ENCODE measurements around the gene FBXW8. TPM values are rescaled to one million over a fixed set of nuclear protein-coding genes. Genes with fewer than 3 reads are reported as not detected.
A peak's percentile ranks its signal among the peaks of the same experiment; 100 is the strongest.

Gene FBXW8
- total RNA-seq, 1 experiment from 2014 or later = 15.3 TPM

- no peaks in the 10 kb centered on the region for H3K23me2 ChIP-seq (ENCODE audit: insufficient read length, low read depth, low read length, poor library complexity, severe bottlenecking)
- H3K36me3 Mint-ChIP-seq (ENCODE audit: insufficient read depth in 1 of 3, low read depth in 3 of 3) = peaks cover 12 to 30% (median 25%) of the 10 kb centered on the region in 3 experiments; a peak in 6 of 7 replicates
- no peak overlapping the region for H3K4ac ChIP-seq (ENCODE audit: low read depth, low read length)
- H3T11ph ChIP-seq (ENCODE audit: low read length) = no peak overlapping the region
- no peak overlapping the region for H3K56ac ChIP-seq (ENCODE audit: insufficient read length, low read depth, low read length)
- peak overlapping the region in 1 of 3 experiments; percentile 24; a peak in 2 of 7 replicates for H3K27ac Mint-ChIP-seq
- no CpG with 5 or more reads among the region's 5 CpGs for WGBS (ENCODE audit: extremely low coverage, insufficient read length, low lambda C conversion rate)
- no peak for TF ChIP-seq CTCF (conservative IDR thresholded peaks at IDR 0.05)
- no peak overlapping the region for H3K18ac ChIP-seq (ENCODE audit: insufficient read length, low read depth, low read length)
- no peak overlapping the region for H3K4me3 Mint-ChIP-seq
- H2BK120ac ChIP-seq (ENCODE audit: low read depth, low read length, poor library complexity, severe bottlenecking) = no peak overlapping the region
- H3K27me3 ChIP-seq (ENCODE audit: insufficient read depth, low read length) = no peaks in the 10 kb centered on the region
- H3K27ac ChIP-seq (ENCODE audit: insufficient read length, low read depth, low read length) = no peak overlapping the region
- H2BK12ac ChIP-seq (ENCODE audit: insufficient read length, low read depth, low read length) = no peak overlapping the region
- no peak overlapping the region for H3K4me2 ChIP-seq (ENCODE audit: insufficient read depth, insufficient read length, low read length)
- no peaks in the 10 kb centered on the region for H3K4me1 ChIP-seq (ENCODE audit: insufficient read depth, low read length)
- no peaks in the 10 kb centered on the region for H3K79me1 ChIP-seq (ENCODE audit: insufficient read depth, low read depth, low read length, poor library complexity, severe bottlenecking)
- no peaks in the 10 kb centered on the region for H3K9me3 Mint-ChIP-seq
- no peaks in the 10 kb centered on the region for H3K79me2 ChIP-seq (ENCODE audit: insufficient read depth, low read length)
- H3K23ac ChIP-seq (ENCODE audit: insufficient read length, low read depth, low read length) = no peak overlapping the region
- no peak overlapping the region for H2AFZ ChIP-seq (ENCODE audit: low read length)
- H3K4me1 Mint-ChIP-seq = peaks cover 5 to 15% of the 10 kb centered on the region in 2 experiments
- H3K9me3 ChIP-seq (ENCODE audit: control insufficient read depth, low read depth, low read length) = no peaks in the 10 kb centered on the region
- H2AK5ac ChIP-seq (ENCODE audit: insufficient read length, low read length) = no peak overlapping the region
- H4K5ac ChIP-seq (ENCODE audit: insufficient read length, low read depth, low read length) = no peak overlapping the region
- no peak overlapping the region for H4K91ac ChIP-seq (ENCODE audit: insufficient read length, low read depth, low read length)
- no peak overlapping the region for H2BK15ac ChIP-seq (ENCODE audit: low read depth, low read length)
- no peak overlapping the region for H2BK5ac ChIP-seq (ENCODE audit: insufficient read length, low read length)
- DNase-seq = no peak
- no peaks in the 10 kb centered on the region for H4K20me1 ChIP-seq (ENCODE audit: control insufficient read depth, insufficient read depth, insufficient read length)
- H3K9ac ChIP-seq (ENCODE audit: extremely low read depth, insufficient read length, low read length) = no peak overlapping the region
- no peak overlapping the region for H4K8ac ChIP-seq (replicated peaks; ENCODE audit: insufficient read length, low read depth, low read length)
- no peak overlapping the region for H3K14ac ChIP-seq (ENCODE audit: insufficient read depth, low read length)
- no peak overlapping the region for H2BK20ac ChIP-seq (ENCODE audit: low read depth, low read length, poor library complexity, severe bottlenecking)
- H3K27me3 Mint-ChIP-seq (ENCODE audit: low read depth) = no peaks in the 10 kb centered on the region
Observed at GRCh38 chr12:116968986-116969385, 58.2 kb downstream of the FBXW8 start.
